ENCODE data around the gene C14orf132. TPM values are rescaled to one million over a fixed set of nuclear protein-coding genes. Genes with fewer than 3 reads are reported as not detected.

C14orf132 gene
- total and polyA plus RNA-seq, 10 of the 15 experiments (the other 5 are each of a cell fraction or from before 2014, with no cell fraction given): under 0.01 to 1.2 (median 0.03) TPM; not detected in 2

GRCh38 chr14:96078625-96079016 lies 39.5 kb downstream of the C14orf132 start:
- Histone ChIP-seq H3K9ac (ENCODE audit: control insufficient read depth, insufficient read depth, low read length) (no peak overlapping the region), H3K4me3 (no peak overlapping the region), H3K27me3 (replicated peaks in 1 of 2; ENCODE audit: control insufficient read depth in 2 of 2, insufficient read depth in 2 of 2, low read length in 1 of 2) (peaks cover 0 to 6% of the 10 kb centered on the region in 2 experiments; a peak in 1 of 4 replicates), H3K4me1 (ENCODE audit: control insufficient read depth, insufficient read depth, low read length) (peaks cover 7% of the 10 kb centered on the region), H4K20me1 (ENCODE audit: control insufficient read depth, insufficient read depth) (no peaks in the 10 kb centered on the region), H3K79me2 (ENCODE audit: control insufficient read depth, insufficient read depth, low read length) (no peaks in the 10 kb centered on the region), H3K4me2 (ENCODE audit: control insufficient read depth, insufficient read depth) (no peak overlapping the region), H3K9me3 (replicated peaks; ENCODE audit: control insufficient read depth, insufficient read depth, low read length) (no peaks in the 10 kb centered on the region; the same call in 2 of the 3 replicates), H3K36me3 (ENCODE audit: control insufficient read depth in 2 of 2, insufficient read depth in 2 of 2, low read length in 1 of 2) (no peaks in the 10 kb centered on the region), H2AFZ (ENCODE audit: control insufficient read depth, low read depth, low read length) (peak overlapping the region; percentile 12; the same call in 1 of the 2 replicates), H3K27ac (ENCODE audit: control insufficient read depth, insufficient read depth) (peak overlapping the region; percentile 44)
- CTCF ChIA-PET: interaction anchor here (0.8 to 2.4 kb wide), 5 partner anchors 8 to 20 kb away, joined by 3 to 12 read pairs (median 4); no protein-coding TSS in a partner anchor
- DNase-seq (ENCODE audit: low read depth, low spot score): no peak
- TSS peak; percentile 69 for BruUV-seq (replicated peaks)
- peak; percentile 69 for ATAC-seq
- POLR2A ChIA-PET: interaction anchor here (1.9 kb wide), 1 partner anchor 13 kb away, joined by 9 read pairs; no protein-coding TSS in a partner anchor
- FAIRE-seq: no peak
- intact Hi-C loops (cut with micrococcal nuclease; ENCODE audit: unreplicated experiment): no loop called here
- RAD21 ChIA-PET (ENCODE audit: unreplicated experiment): interaction anchor here (0.9 to 2.3 kb wide), 9 partner anchors 13 to 22 kb away, joined by 3 to 9 read pairs (median 4); no protein-coding TSS in a partner anchor
- SMC1A ChIA-PET (ENCODE audit: uncharacterized antibody, unreplicated experiment): interaction anchor here (0.9 to 1.9 kb wide), 8 partner anchors 12 to 822 kb away, joined by 3 to 6 read pairs (median 4); no protein-coding TSS in a partner anchor
- in situ Hi-C loops (cut with MboI): no loop called here
- 4% methylated on average over 6 of the region's 6 CpGs for WGBS (ENCODE audit: insufficient coverage, insufficient replicate concordance, low lambda C conversion rate, missing lambda C conversion rate)
- TF ChIP-seq ZZZ3 (IDR thresholded peaks at IDR 0.05; ENCODE audit: control insufficient read depth, insufficient read length, low read depth): no peak
- 0 out of 2 replicates have a peak, but pooled peaks have one; percentile 7 for TF ChIP-seq NR2F1 (conservative IDR thresholded peaks at IDR 0.05)
- TF ChIP-seq IKZF2 (IDR thresholded peaks at IDR 0.05): peak in 1 of 2 experiments; percentile 31; a peak in 1 of 4 replicates
- TF ChIP-seq CREB1 (IDR thresholded peaks at IDR 0.05; ENCODE audit: low read depth): no peak
- no peak for TF ChIP-seq STAT1 (conservative IDR thresholded peaks at IDR 0.05)
- no peak for TF ChIP-seq BACH1 (IDR thresholded peaks at IDR 0.05; ENCODE audit: borderline replicate concordance)
- no peak; the same call in none of the 2 replicates for TF ChIP-seq DPF2 (IDR thresholded peaks at IDR 0.05)
- no peak for TF ChIP-seq IRF3 (IDR thresholded peaks at IDR 0.05)
- TF ChIP-seq IRF5 (IDR thresholded peaks at IDR 0.05; ENCODE audit: borderline replicate concordance): no peak
- no peak for TF ChIP-seq SKIL (IDR thresholded peaks at IDR 0.05; ENCODE audit: low read depth, poor library complexity, severe bottlenecking)
- TF ChIP-seq KAT2A (conservative IDR thresholded peaks at IDR 0.05; ENCODE audit: control insufficient read depth, low read depth, low read length): no peak
- no peak for TF ChIP-seq RAD21 (IDR thresholded peaks at IDR 0.05; ENCODE audit: insufficient read depth, low read depth, low read length)
- no peak for TF ChIP-seq POLR2A (IDR thresholded peaks at IDR 0.05; ENCODE audit: low read depth, low read length)
- TF ChIP-seq ZNF592 (IDR thresholded peaks at IDR 0.05): no peak
- no peak for TF ChIP-seq TCF12 (IDR thresholded peaks at IDR 0.05; ENCODE audit: low read depth, low read length)
